ENCODE results near the gene TENM4. TPM values are rescaled to one million over a fixed set of nuclear protein-coding genes. Genes with fewer than 3 reads are reported as not detected.

TENM4 gene
- total RNA-seq, 4 donors from 2014 or later = 0.02 to 0.82 (median 0.23) TPM

DNA sequence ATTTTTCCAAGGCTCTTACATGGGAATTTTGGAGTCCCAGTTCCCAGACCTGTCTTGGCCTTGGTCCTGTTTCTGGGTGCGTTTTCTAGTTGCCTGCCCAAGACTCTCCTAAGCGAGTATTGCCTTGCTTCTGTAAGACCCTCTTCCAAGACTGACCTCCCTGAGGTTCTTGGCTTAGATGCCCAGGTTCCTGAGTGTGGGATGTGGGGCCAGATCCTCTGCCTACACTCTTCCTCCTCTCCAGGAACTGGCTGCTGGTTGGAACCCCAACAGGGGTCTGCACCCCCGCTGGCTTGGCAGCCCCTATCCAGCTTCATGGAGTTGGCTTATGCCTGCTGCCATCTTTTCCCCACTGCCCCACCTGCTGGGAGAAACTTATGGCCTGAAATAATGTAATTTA, 429.5 kb downstream of the TENM4 start:
- no peaks in the 10 kb centered on the region for H3K27me3 ChIP-seq
- H3K36me3 ChIP-seq = no peaks in the 10 kb centered on the region
- intact Hi-C loops (cut with DNase I; ENCODE audit: low total_unique reads) (no loop called here), in situ Hi-C loops (cut with MboI; ENCODE audit: low sequenced_read_pairs in 4 of 4) (no loop called here)
- no peak for TF ChIP-seq POLR2A (IDR thresholded peaks at IDR 0.05)
- TF ChIP-seq, protein P1, sequence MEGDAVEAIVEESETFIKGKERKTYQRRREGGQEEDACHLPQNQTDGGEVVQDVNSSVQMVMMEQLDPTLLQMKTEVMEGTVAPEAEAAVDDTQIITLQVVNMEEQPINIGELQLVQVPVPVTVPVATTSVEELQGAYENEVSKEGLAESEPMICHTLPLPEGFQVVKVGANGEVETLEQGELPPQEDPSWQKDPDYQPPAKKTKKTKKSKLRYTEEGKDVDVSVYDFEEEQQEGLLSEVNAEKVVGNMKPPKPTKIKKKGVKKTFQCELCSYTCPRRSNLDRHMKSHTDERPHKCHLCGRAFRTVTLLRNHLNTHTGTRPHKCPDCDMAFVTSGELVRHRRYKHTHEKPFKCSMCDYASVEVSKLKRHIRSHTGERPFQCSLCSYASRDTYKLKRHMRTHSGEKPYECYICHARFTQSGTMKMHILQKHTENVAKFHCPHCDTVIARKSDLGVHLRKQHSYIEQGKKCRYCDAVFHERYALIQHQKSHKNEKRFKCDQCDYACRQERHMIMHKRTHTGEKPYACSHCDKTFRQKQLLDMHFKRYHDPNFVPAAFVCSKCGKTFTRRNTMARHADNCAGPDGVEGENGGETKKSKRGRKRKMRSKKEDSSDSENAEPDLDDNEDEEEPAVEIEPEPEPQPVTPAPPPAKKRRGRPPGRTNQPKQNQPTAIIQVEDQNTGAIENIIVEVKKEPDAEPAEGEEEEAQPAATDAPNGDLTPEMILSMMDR (IDR thresholded peaks at IDR 0.05 in 4 of 5, conservative IDR thresholded peaks at IDR 0.05 in 1 of 5) = no peak
- H3K4me1 ChIP-seq = no peaks in the 10 kb centered on the region
- no peaks in the 10 kb centered on the region for H3K9me3 ChIP-seq
- H3K27ac ChIP-seq = no peak overlapping the region
- DNase-seq (no peak), ATAC-seq (no peak)
- no peak overlapping the region for H3K4me3 ChIP-seq

DNA sequence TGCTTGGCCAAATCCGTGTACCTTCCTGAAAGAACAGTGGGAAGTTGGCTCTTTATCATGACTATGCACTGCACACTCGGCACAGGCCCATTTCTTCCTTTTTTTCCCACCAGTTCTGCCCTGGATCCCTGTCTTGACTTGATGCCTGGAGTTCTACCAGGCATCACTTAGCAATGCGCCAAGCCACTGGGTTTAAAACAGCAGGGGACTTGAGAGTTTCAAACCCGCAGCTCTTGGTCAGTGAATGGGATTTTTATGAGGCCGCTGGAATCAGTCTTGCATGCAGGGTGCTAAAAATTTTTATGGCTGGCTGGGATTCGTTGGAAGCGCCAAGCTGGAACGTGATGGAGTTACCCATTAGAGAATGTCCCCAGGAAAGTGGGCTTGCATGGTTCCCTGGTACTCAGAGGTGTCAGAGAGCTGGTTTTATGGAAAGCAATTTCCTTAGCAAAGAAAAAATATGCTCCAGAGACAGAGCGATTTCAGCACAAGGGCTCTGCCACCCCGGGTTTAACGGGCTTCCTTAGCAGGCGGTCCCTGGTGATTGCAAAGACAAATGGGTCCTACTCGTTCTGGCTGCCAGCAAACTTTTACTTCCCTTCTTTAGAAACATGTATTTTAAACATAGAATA, 432.9 kb downstream of the TENM4 start:
- Histone ChIP-seq H3K27ac (no peak overlapping the region), H3K4me3 (no peak overlapping the region), H3K27me3 (no peaks in the 10 kb centered on the region), H3K4me1 (no peaks in the 10 kb centered on the region), H3K36me3 (no peaks in the 10 kb centered on the region), H3K9me3 (peaks cover 0 to 5% (median 0%) of the 10 kb centered on the region in 3 donors)
- TF ChIP-seq, protein P1 (IDR thresholded peaks at IDR 0.05 in 4 of 5, conservative IDR thresholded peaks at IDR 0.05 in 1 of 5) = no peak
- TF ChIP-seq POLR2A (IDR thresholded peaks at IDR 0.05) = no peak
- intact Hi-C loops (cut with DNase I; ENCODE audit: low total_unique reads) (no loop called here), in situ Hi-C loops (cut with MboI; ENCODE audit: low sequenced_read_pairs in 4 of 4) (no loop called here)
- ATAC-seq = no peak
- no peak for DNase-seq

DNA sequence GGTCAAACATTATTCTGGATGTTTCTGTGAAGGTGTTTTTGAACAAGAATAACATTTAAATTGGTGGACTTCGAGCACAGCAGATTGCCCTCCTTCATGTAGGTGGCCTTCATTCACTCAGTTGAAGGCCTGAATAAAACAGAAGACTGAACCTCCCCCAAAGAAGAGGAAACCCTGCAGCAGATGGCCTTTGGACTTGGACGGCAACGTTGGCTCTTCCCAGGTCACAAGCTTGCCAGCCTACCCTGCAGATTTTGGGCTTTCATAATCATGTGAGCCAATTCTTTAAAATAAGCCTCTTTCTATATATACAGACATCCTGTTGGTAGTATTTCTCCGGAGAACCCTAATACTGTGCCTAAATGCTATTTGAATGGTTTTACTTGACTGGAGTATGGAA, 434.0 kb downstream of the TENM4 start:
- H3K36me3 ChIP-seq = no peaks in the 10 kb centered on the region
- no peak for ATAC-seq
- H3K9me3 ChIP-seq = peaks cover 0 to 5% (median 0%) of the 10 kb centered on the region in 3 donors
- in situ Hi-C loops (cut with MboI; ENCODE audit: low sequenced_read_pairs in 4 of 4) (no loop called here), intact Hi-C loops (cut with DNase I; ENCODE audit: low total_unique reads) (no loop called here)
- no peaks in the 10 kb centered on the region for H3K4me1 ChIP-seq
- no peak overlapping the region for H3K27ac ChIP-seq
- no peaks in the 10 kb centered on the region for H3K27me3 ChIP-seq
- no peak for TF ChIP-seq POLR2A (IDR thresholded peaks at IDR 0.05)
- TF ChIP-seq, protein P1 (IDR thresholded peaks at IDR 0.05 in 4 of 5, conservative IDR thresholded peaks at IDR 0.05 in 1 of 5) = no peak
- no peak overlapping the region for H3K4me3 ChIP-seq
- no peak for DNase-seq

DNA sequence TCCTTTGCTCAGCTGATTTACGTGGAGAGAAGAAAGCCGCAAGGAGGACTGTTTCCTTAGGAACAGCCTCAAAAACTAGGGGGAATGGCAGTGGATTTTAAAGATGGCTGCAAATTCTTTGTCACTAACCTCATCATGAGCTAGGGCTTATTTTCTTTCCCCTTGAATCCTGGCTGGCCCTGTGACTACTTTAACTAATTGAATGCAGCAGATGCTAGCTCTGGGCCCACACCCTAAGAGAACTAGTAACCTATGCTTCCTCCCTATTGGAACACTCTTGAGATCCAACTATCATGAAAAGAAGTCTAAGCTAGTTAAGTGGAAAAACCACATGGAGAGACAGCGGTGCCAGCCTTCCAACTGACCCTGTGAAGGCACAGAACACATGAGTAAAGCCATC, 444.8 kb downstream of the TENM4 start:
- TF ChIP-seq, protein P1 (IDR thresholded peaks at IDR 0.05 in 4 of 5, conservative IDR thresholded peaks at IDR 0.05 in 1 of 5) = no peak
- TF ChIP-seq POLR2A (IDR thresholded peaks at IDR 0.05) = no peak
- Histone ChIP-seq H3K27ac (no peak overlapping the region), H3K36me3 (no peaks in the 10 kb centered on the region), H3K4me1 (no peaks in the 10 kb centered on the region), H3K4me3 (no peak overlapping the region), H3K9me3 (no peaks in the 10 kb centered on the region), H3K27me3 (no peaks in the 10 kb centered on the region)
- in situ Hi-C loops (cut with MboI; ENCODE audit: low sequenced_read_pairs in 4 of 4) = no loop called here
- ATAC-seq = no peak
- intact Hi-C loops (cut with DNase I; ENCODE audit: low total_unique reads) = no loop called here
- no peak for DNase-seq

DNA sequence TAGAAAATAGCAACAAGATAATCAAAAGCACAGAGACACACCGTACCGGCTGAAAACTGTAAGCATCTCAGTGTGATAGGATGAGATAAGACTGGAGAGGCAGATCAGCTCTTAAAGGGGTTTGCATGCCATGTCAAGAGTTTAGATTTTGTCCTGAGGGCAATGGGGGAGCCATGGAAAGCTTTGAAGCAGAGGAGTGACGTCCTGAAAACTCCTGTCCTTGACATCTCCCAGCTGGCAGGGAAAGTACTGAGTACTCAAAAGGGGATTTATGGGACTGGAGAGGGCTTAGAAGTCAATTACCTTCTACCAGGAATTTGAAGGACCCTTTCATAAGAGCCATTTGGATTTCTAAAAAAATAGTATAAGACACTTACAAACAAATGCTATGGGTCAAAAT, 445.7 kb downstream of the TENM4 start:
- no peak overlapping the region for H3K4me3 ChIP-seq
- no peaks in the 10 kb centered on the region for H3K36me3 ChIP-seq
- no peaks in the 10 kb centered on the region for H3K27me3 ChIP-seq
- no peaks in the 10 kb centered on the region for H3K9me3 ChIP-seq
- no peak overlapping the region for H3K27ac ChIP-seq
- in situ Hi-C loops (cut with MboI; ENCODE audit: low sequenced_read_pairs in 4 of 4) = no loop called here
- H3K4me1 ChIP-seq = no peaks in the 10 kb centered on the region
- DNase-seq = no peak
- TF ChIP-seq, protein P1 (IDR thresholded peaks at IDR 0.05 in 4 of 5, conservative IDR thresholded peaks at IDR 0.05 in 1 of 5) = no peak
- TF ChIP-seq POLR2A (IDR thresholded peaks at IDR 0.05) = no peak
- no peak for ATAC-seq
- intact Hi-C loops (cut with DNase I; ENCODE audit: low total_unique reads) = no loop called here

Measured in gastrocnemius medialis (tissue), 4 donors.